Embryonic facial prominence (tissue), 1 donor: ENCODE results near the gene KCNK7.

Experiments used
- DNase-seq: peaks from one replicate; pipeline ENCODE4 v3.0.0-alpha.2; 2016; ENCODE audit errors: extremely low spot score

Gene KCNK7

GRCh38 chr11:65557280-65558001, 38.2 kb downstream of the KCNK7 start:
- no peak for DNase-seq

GRCh38 chr11:65556470-65557279, 38.9 kb downstream of the KCNK7 start:
- no peak for DNase-seq

GRCh38 chr11:65555693-65556231, 39.8 kb downstream of the KCNK7 start:
- no peak for DNase-seq

GRCh38 chr11:65554842-65555430, 40.7 kb downstream of the KCNK7 start:
- no peak for DNase-seq

- DNase-seq = no peak
Observed at GRCh38 chr11:65554057-65554818, 41.4 kb downstream of the KCNK7 start.

GRCh38 chr11:65553301-65554001, 42.1 kb downstream of the KCNK7 start:
- no peak for DNase-seq

- no peak for DNase-seq
Observed at GRCh38 chr11:65552388-65552951, 43.1 kb downstream of the KCNK7 start.

- DNase-seq = no peak
Observed at GRCh38 chr11:65551572-65552387, 43.8 kb downstream of the KCNK7 start.

- no peak for DNase-seq
Observed at GRCh38 chr11:65549096-65549495, 46.5 kb downstream of the KCNK7 start.

GRCh38 chr11:65548395-65548794, 47.2 kb downstream of the KCNK7 start:
- DNase-seq = no peak

- no peak for DNase-seq
Observed at GRCh38 chr11:65547446-65548125, 48.0 kb downstream of the KCNK7 start.

GRCh38 chr11:65546217-65546958, 49.2 kb downstream of the KCNK7 start:
- no peak for DNase-seq

GRCh38 chr11:65545853-65546216, 49.8 kb downstream of the KCNK7 start:
- no peak for DNase-seq
